OCI-LY7 (cell line): ENCODE results near the gene MYO1B.

Source experiments
- EZH2phosphoT487 ChIP-seq: fragments of 200-600 bp; sonication (generic); IDR thresholded peaks from 2 replicates; pipeline ENCODE4 v1.6.1; 2018; ENCODE audit warnings: low read depth, borderline replicate concordance, mild to moderate bottlenecking, mixed run types, antibody characterized with exemption, low read length, moderate library complexity, mixed read lengths
- TF ChIP-seq, protein P1 (sequence below): fragments of 200-600 bp; sonication (generic); conservative IDR thresholded peaks from 2 replicates; pipeline ENCODE4 v1.5.1; 2014; ENCODE audit warnings: mild to moderate bottlenecking, antibody characterized with exemption, low read length, moderate library complexity, mixed read lengths

DNA sequence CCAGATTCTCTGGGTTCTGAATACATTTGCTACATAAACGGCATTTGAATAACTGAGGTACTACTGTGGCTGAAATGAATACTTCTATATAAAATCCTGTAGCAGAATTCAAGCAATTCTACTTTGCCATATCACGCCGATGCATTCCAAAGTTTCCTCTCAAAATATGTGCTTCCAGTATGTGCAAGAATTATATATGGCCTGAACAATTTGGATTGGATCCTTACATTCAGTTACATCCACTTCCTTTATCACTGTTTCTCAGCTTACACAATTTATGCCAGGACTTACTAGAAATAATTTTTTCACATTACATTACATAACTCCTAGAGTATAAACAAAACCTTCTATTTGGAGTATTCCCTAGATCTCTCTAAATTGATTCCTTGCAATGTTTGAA lies 48.1 kb upstream of the MYO1B start:
- TF ChIP-seq, protein P1, sequence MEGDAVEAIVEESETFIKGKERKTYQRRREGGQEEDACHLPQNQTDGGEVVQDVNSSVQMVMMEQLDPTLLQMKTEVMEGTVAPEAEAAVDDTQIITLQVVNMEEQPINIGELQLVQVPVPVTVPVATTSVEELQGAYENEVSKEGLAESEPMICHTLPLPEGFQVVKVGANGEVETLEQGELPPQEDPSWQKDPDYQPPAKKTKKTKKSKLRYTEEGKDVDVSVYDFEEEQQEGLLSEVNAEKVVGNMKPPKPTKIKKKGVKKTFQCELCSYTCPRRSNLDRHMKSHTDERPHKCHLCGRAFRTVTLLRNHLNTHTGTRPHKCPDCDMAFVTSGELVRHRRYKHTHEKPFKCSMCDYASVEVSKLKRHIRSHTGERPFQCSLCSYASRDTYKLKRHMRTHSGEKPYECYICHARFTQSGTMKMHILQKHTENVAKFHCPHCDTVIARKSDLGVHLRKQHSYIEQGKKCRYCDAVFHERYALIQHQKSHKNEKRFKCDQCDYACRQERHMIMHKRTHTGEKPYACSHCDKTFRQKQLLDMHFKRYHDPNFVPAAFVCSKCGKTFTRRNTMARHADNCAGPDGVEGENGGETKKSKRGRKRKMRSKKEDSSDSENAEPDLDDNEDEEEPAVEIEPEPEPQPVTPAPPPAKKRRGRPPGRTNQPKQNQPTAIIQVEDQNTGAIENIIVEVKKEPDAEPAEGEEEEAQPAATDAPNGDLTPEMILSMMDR: no peak
- no peak for TF ChIP-seq EZH2phosphoT487
